Heart left ventricle (tissue), 13 donors: ENCODE data around the gene ELOVL3.

Experiments used
- CTCF ChIP-seq, 12 donors: fragments of 200-600 bp; sonication (generic) in 4 of 12; IDR thresholded peaks; one replicate each; pipeline versions ENCODE4 v1.5.0 to v1.8.0; 2018 to 2022; ENCODE audit warnings: antibody characterized with exemption in 12 of 12, mild to moderate bottlenecking in 5 of 12
- POLR2A ChIP-seq, 2 donors: fragments of 450-650 bp; IDR thresholded peaks; one replicate each; pipeline ENCODE4 v1.6.1; 2017; ENCODE audit warnings: antibody characterized with exemption in 2 of 2, mild to moderate bottlenecking in 2 of 2, moderate library complexity in 2 of 2
- donor health status: ischemic (EF 13 %, LVEDD 7.1; RV severe dilation, severe dysfunction).
- donor health status: DM: no; HTN: yes; CAD: no.
- donor health status: DM: no; HTN: no; CAD: no.
- donor health status: ischemic (EF 25% LVEDD 6.9; RV normal size, moderate dysfunction).
- donor health status: ischemic (EF 25% LVEDD 5.7; RV mildly dilated, moderate dysfunction).
- donor health status: ischemic (EF 35%, LVEDD 5.7; RV mildly dilated, moderate dysfunction).
- donor health status: nonischemic (EF 11% LVEDD 7.7; RV severe dilation, severe dysfunction).
- donor health status: DM: yes; HTN: yes; CAD: no.
- donor health status: PGD.
- donor health status: ischemic (EF 29% LVEDD 5.4; RV normal size, mild dysfunction).
- donor health status: nonischemic (EF 23%, LVEDD 6.1; RV moderate dilation, normal function).

GRCh38 chr10:102225646-102226541 is at the start of gene ELOVL3:
- TF ChIP-seq POLR2A (IDR thresholded peaks at IDR 0.05) (peak in 1 of 2 donors; percentile 47), CTCF (IDR thresholded peaks at IDR 0.05) (peak in 1 of 12 donors; percentile 12)
